ENCODE data around the gene CHST9.

- TF ChIP-seq HDGF (IDR thresholded peaks at IDR 0.05; ENCODE audit: borderline replicate concordance), result no peak
- no peak for TF ChIP-seq FOXM1 (IDR thresholded peaks at IDR 0.05; ENCODE audit: borderline replicate concordance)
- TF ChIP-seq ARNT (IDR thresholded peaks at IDR 0.05), result no peak
- no peak for TF ChIP-seq SUZ12 (IDR thresholded peaks at IDR 0.05)
- TF ChIP-seq SP1 (IDR thresholded peaks at IDR 0.05), result no peak
- no peak for TF ChIP-seq ELF4 (IDR thresholded peaks at IDR 0.05)
- TF ChIP-seq ZNF384 (IDR thresholded peaks at IDR 0.05), result no peak
Measured at GRCh38 chr18:27175914-27176313, 9.2 kb downstream of the CHST9 start.

Data from HEK293T (cell line).